Dermis microvascular lymphatic vessel endothelial cell (primary cell): Measurements from ENCODE around the gene NUAK1. TPM values are rescaled to one million over a fixed set of nuclear protein-coding genes. Genes with fewer than 3 reads are reported as not detected.

Experiments used
- DNase-seq, 2 donors: peaks; one replicate each; pipeline versions ENCODE4 v3.0.0 to v3.0.0-alpha.2; 2010; ENCODE audit warnings: low read depth in 2 of 2
- total RNA-seq: library from RNA; depleted of rRNA; stranded (reverse); fragments of >200 nt; gene quantifications from 2 replicates; pipeline ENCODE4 v1.2.1, GENCODE V29; 2014

Gene NUAK1
- total RNA-seq, 1 donor from 2014 or later, result 22.2 TPM

- no peak for DNase-seq
These were observed 28.0 kb downstream of the NUAK1 start for GRCh38 chr12:106110626-106111300.

- no peak for DNase-seq
These were observed 29.4 kb downstream of the NUAK1 start for GRCh38 chr12:106109168-106109910.

GRCh38 chr12:106108185-106108835, 30.4 kb downstream of the NUAK1 start:
- no peak for DNase-seq

- peak in 1 of 2 donors; percentile 35 for DNase-seq
These were observed 31.2 kb downstream of the NUAK1 start for GRCh38 chr12:106107566-106107965.

- DNase-seq, result peak in 1 of 2 donors; percentile 60
These were observed 31.9 kb downstream of the NUAK1 start for GRCh38 chr12:106106892-106107291.

- no peak for DNase-seq
These were observed 32.6 kb downstream of the NUAK1 start for GRCh38 chr12:106106061-106106566.

- no peak for DNase-seq
These were observed 37.0 kb downstream of the NUAK1 start for GRCh38 chr12:106101803-106102202.

- DNase-seq, result no peak
These were observed 40.0 kb downstream of the NUAK1 start for GRCh38 chr12:106098691-106099200.

- DNase-seq, result peak in 1 of 2 donors; percentile 39
These were observed 41.7 kb downstream of the NUAK1 start for GRCh38 chr12:106097011-106097410.

- DNase-seq, result peak in 1 of 2 donors; percentile 64
These were observed 42.4 kb downstream of the NUAK1 start for GRCh38 chr12:106096376-106096775.

GRCh38 chr12:106094304-106094703, 44.5 kb downstream of the NUAK1 start:
- DNase-seq, result no peak

- no peak for DNase-seq
These were observed 45.5 kb downstream of the NUAK1 start for GRCh38 chr12:106093246-106093645.

- DNase-seq, result no peak
These were observed 47.3 kb downstream of the NUAK1 start for GRCh38 chr12:106091446-106091820.

GRCh38 chr12:106090591-106091445, 47.9 kb downstream of the NUAK1 start:
- peak; percentile 77 to 94 for DNase-seq

- no peak for DNase-seq
These were observed 48.8 kb downstream of the NUAK1 start for GRCh38 chr12:106089935-106090334.

- DNase-seq, result no peak
These were observed 49.8 kb downstream of the NUAK1 start for GRCh38 chr12:106088811-106089485.

GRCh38 chr12:106088246-106088808, 50.4 kb downstream of the NUAK1 start:
- no peak for DNase-seq

GRCh38 chr12:106086696-106087095, 52.1 kb downstream of the NUAK1 start:
- no peak for DNase-seq

GRCh38 chr12:106085213-106085612, 53.5 kb downstream of the NUAK1 start:
- DNase-seq, result no peak

GRCh38 chr12:106084759-106085158, 54.0 kb downstream of the NUAK1 start:
- no peak for DNase-seq
